Testis (tissue), 3 donors: ENCODE data around the gene FBXO46. TPM values are rescaled to one million over a fixed set of nuclear protein-coding genes. Genes with fewer than 3 reads are reported as not detected.

Source experiments
- DNase-seq: peaks from one replicate; pipeline ENCODE4 v3.0.0-alpha.2; 2019
- H3K27ac ChIP-seq, 2 donors: fragments of 200-600 bp; sonication (generic); one replicate each; pipeline ENCODE4 v1.5.1; 2019
- H3K27me3 ChIP-seq: fragments of 200-600 bp; sonication (generic); one replicate; pipeline ENCODE4 v1.5.1; 2019
- H3K36me3 ChIP-seq: fragments of 200-600 bp; sonication (generic); one replicate; pipeline ENCODE4 v1.5.1; 2017; ENCODE audit warnings: low read depth; ENCODE audit errors: missing control alignments
- H3K4me1 ChIP-seq: fragments of 200-600 bp; sonication (generic); one replicate; pipeline ENCODE4 v1.5.1; 2019
- H3K4me3 ChIP-seq, 2 donors: fragments of 200-600 bp; sonication (generic); one replicate each; pipeline ENCODE4 v1.5.1; 2017 to 2019
- H3K9me3 ChIP-seq: fragments of 200-600 bp; sonication (generic); one replicate; pipeline ENCODE4 v1.5.1; 2017
- CTCF ChIP-seq, 3 experiments: fragments of 450-650 bp in 2 of 3; fragments of 200-600 bp in 1 of 3; sonication (generic) in 1 of 3; IDR thresholded peaks; one replicate each; pipeline ENCODE4 v1.5.1; 2016 to 2019; ENCODE audit warnings: antibody characterized with exemption in 3 of 3, mild to moderate bottlenecking in 2 of 3, moderate library complexity in 1 of 3
- POLR2A ChIP-seq: fragments of 450-650 bp; IDR thresholded peaks from one replicate; pipeline ENCODE4 v1.6.1; 2017; ENCODE audit warnings: antibody characterized with exemption, mild to moderate bottlenecking, moderate library complexity
- WGBS, 2 donors: methylation state at CpG; one replicate each; pipeline ENCODE4 v1.1.5; 2018; 5-methylcytosine and 5-hydroxymethylcytosine counted together
- intact Hi-C: fragments of 100-400 bp; cut with DNase I; formaldehyde crosslinking; loops from one replicate; pipeline ENCODE4 v1.15.1; 2023; ENCODE audit warnings: low total_unique reads
- microRNA counts, 2 donors: library from miRNA; unstranded; fragments of <30 nt; microRNA quantifications; one replicate each; lab custom pipeline; 2016
- microRNA-seq, 2 donors: library from miRNA; unstranded; fragments of <30 nt; microRNA quantifications; one replicate each; pipeline ENCODE4, GENCODE V29; 2016; ENCODE audit warnings: borderline number of aligned reads in 2 of 2, borderline replicate concordance in 1 of 2
- polyA plus RNA-seq: library from polyadenylated mRNA; stranded (reverse); fragments of 350-450 nt; fragmentation: Illumina TruSeq; extraction: RNeasy Lipid Tissue Mini Kit (QIAGEN cat#74804); gene quantifications from one replicate; pipeline ENCODE4 v1.2.3, GENCODE V29; 2014; ENCODE audit warnings: low read depth, low replicate concordance; ENCODE audit not compliant: insufficient read depth
- small RNA-seq, 2 donors: library from RNA; depleted of rRNA; stranded (forward); fragments of <200 nt; gene quantifications; one replicate each; pipeline ENCODE3, GENCODE V24; 2016
- total RNA-seq, 2 donors: library from RNA; depleted of rRNA; stranded (reverse); fragments of >200 nt; gene quantifications; one replicate each; pipeline ENCODE4 v1.2.3, GENCODE V29; 2016

The FBXO46 gene
- total and polyA plus RNA-seq, 3 donors from 2014 or later = 20.1 to 24.2 (median 22.4) TPM

DNA sequence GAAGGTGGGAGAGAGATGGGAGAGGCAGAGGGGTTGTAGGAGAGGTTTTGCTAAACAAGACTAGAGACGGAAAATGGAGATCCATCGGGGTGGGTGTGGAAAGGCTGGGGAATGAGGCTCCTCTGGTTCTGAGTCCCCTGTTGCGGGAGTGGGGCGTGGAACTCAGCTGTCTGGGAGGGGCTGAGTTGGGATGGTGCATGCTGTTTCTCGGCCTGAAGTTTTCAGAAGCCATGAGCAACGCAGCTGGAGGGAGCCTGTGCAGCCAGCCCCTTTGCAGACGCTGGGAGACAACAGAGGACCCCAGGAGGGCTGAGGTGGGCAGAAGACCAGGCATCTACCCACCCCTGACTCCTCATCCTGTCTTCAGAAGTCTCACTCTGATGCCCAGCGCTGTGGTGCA lies 70.1 kb downstream of the FBXO46 start:
- intact Hi-C loops = no loop called here
- H3K4me1 ChIP-seq = no peaks in the 10 kb centered on the region
- WGBS, 2 donors = 45 to 48% methylated on average over 8 of the region's 8 CpGs

More for the DNA sequence above, 70.1 kb downstream of the FBXO46 start:
- TF ChIP-seq CTCF (IDR thresholded peaks at IDR 0.05) (no peak), POLR2A (no peak)
- Histone ChIP-seq H3K27ac (no peak overlapping the region), H3K27me3 (no peaks in the 10 kb centered on the region), H3K9me3 (no peaks in the 10 kb centered on the region), H3K4me3 (no peak overlapping the region), H3K36me3 (no peaks in the 10 kb centered on the region)
- no peak for DNase-seq

MicroRNAs encoded within 50 kb of the gene (microRNA counts, 767-probe panel; counts per million panel counts)
- microRNA hsa-miR-642a-5p (lab: Ali Mortazavi, UCI) (0 to 152 counts per million in 2 donors), microRNA hsa-miR-642b-3p (lab: Ali Mortazavi, UCI) (0 to 152 counts per million in 2 donors)

Small RNAs within 50 kb of the gene (microRNA-seq; reads per million reads assigned to microRNA genes)
- gene MIR642A = 0 reads per million in 2 donors
- 0 reads per million in 2 donors for gene MIR642B

Small RNAs within 50 kb of the gene (small RNA-seq; reads per million reads assigned to genes)
- 0 to 0.09 reads per million in 2 donors for gene MIR642A

Other genes starting within 250 kb of the FBXO46 start
- gene RTN2, start 233.8 kb downstream of the FBXO46 start, total RNA-seq = 1 to 10 TPM; 5.2 to 5.3 TPM
- 4.2 TPM for gene RTN2, start 233.8 kb downstream of the FBXO46 start, polyA plus RNA-seq
- gene PPM1N, start 232.5 kb downstream of the FBXO46 start, total RNA-seq = 1 to 10 TPM; 1.9 to 2.3 TPM
- 3.4 TPM for gene PPM1N, start 232.5 kb downstream of the FBXO46 start, polyA plus RNA-seq
- 10 to 100 TPM; 52.7 to 57.9 TPM for gene VASP, start 223.4 kb downstream of the FBXO46 start, total RNA-seq
- 37.7 TPM for gene VASP, start 223.4 kb downstream of the FBXO46 start, polyA plus RNA-seq
- 10 to 100 TPM; 18.3 to 19.3 TPM for gene OPA3, start 146.1 kb downstream of the FBXO46 start, total RNA-seq
- gene OPA3, start 146.1 kb downstream of the FBXO46 start, polyA plus RNA-seq = 20.9 TPM
- gene GPR4, start 128.7 kb downstream of the FBXO46 start, total RNA-seq = 1 to 10 TPM in 1 of 2 donors, under 1 TPM in 1; 0.81 to 1.9 TPM
- gene GPR4, start 128.7 kb downstream of the FBXO46 start, polyA plus RNA-seq = 3.2 TPM
- gene EML2, start 91.5 kb downstream of the FBXO46 start, total RNA-seq = 10 to 100 TPM; 36.3 to 48.4 TPM
- 28.5 TPM for gene EML2, start 91.5 kb downstream of the FBXO46 start, polyA plus RNA-seq
- under 1 TPM; 0.16 to 0.74 TPM for gene GIPR, start 62.7 kb downstream of the FBXO46 start, total RNA-seq
- 0.50 TPM for gene GIPR, start 62.7 kb downstream of the FBXO46 start, polyA plus RNA-seq
- 100 to 1,000 TPM; 111 to 128 TPM for gene SNRPD2, start 38.9 kb downstream of the FBXO46 start, total RNA-seq
- gene SNRPD2, start 38.9 kb downstream of the FBXO46 start, polyA plus RNA-seq = 242 TPM
- gene QPCTL, start 38.2 kb downstream of the FBXO46 start, total RNA-seq = 1 to 10 TPM; 5.3 to 6.9 TPM
- 3.5 TPM for gene QPCTL, start 38.2 kb downstream of the FBXO46 start, polyA plus RNA-seq
- 10 to 100 TPM in 1 of 2 donors, 1 to 10 TPM in 1; 9.2 to 13.8 TPM for gene MEIOSIN, start 2.5 kb upstream of the FBXO46 start, total RNA-seq
- 10.4 TPM for gene MEIOSIN, start 2.5 kb upstream of the FBXO46 start, polyA plus RNA-seq
- 10 to 100 TPM; 16.1 to 19.4 TPM for gene SIX5, start 38.4 kb upstream of the FBXO46 start, total RNA-seq
- gene SIX5, start 38.4 kb upstream of the FBXO46 start, polyA plus RNA-seq = 12.9 TPM
- gene DMPK, start 51.6 kb upstream of the FBXO46 start, total RNA-seq = 10 to 100 TPM; 66.2 to 68.8 TPM
- gene DMPK, start 51.6 kb upstream of the FBXO46 start, polyA plus RNA-seq = 42.6 TPM
- 100 to 1,000 TPM; 111 to 124 TPM for gene DMWD, start 61.9 kb upstream of the FBXO46 start, total RNA-seq
- gene DMWD, start 61.9 kb upstream of the FBXO46 start, polyA plus RNA-seq = 59.0 TPM
- gene RSPH6A, start 84.4 kb upstream of the FBXO46 start, total RNA-seq = 10 to 100 TPM; 17.0 to 20.9 TPM
- gene RSPH6A, start 84.4 kb upstream of the FBXO46 start, polyA plus RNA-seq = 88.3 TPM
- 100 to 1,000 TPM; 123 to 142 TPM for gene SYMPK, start 132.3 kb upstream of the FBXO46 start, total RNA-seq
- 195 TPM for gene SYMPK, start 132.3 kb upstream of the FBXO46 start, polyA plus RNA-seq
- 1 to 10 TPM; 1.5 to 1.7 TPM for gene FOXA3, start 133.4 kb upstream of the FBXO46 start, total RNA-seq
- gene FOXA3, start 133.4 kb upstream of the FBXO46 start, polyA plus RNA-seq = 1.7 TPM
- gene IRF2BP1, start 155.2 kb upstream of the FBXO46 start, total RNA-seq = 10 to 100 TPM; 36.0 to 48.3 TPM
- gene IRF2BP1, start 155.2 kb upstream of the FBXO46 start, polyA plus RNA-seq = 13.8 TPM
- 10 to 100 TPM in 1 of 2 donors, 1 to 10 TPM in 1; 9.4 to 11.1 TPM for gene MYPOP, start 171.7 kb upstream of the FBXO46 start, total RNA-seq
- 9.5 TPM for gene MYPOP, start 171.7 kb upstream of the FBXO46 start, polyA plus RNA-seq
- gene NANOS2, start 183.9 kb upstream of the FBXO46 start, total RNA-seq = 1 to 10 TPM; 4.8 to 5.1 TPM
- gene NANOS2, start 183.9 kb upstream of the FBXO46 start, polyA plus RNA-seq = 4.8 TPM
- 1 to 10 TPM; 3.0 to 5.7 TPM for gene NOVA2, start 243.0 kb upstream of the FBXO46 start, total RNA-seq
- 3.1 TPM for gene NOVA2, start 243.0 kb upstream of the FBXO46 start, polyA plus RNA-seq